Astrocyte (in vitro differentiated cells and primary cell): ENCODE results near the gene BCHE.

ENCODE experiments used
- EZH2 ChIP-seq: IDR thresholded peaks from 2 replicates; pipeline ENCODE4 v1.6.1; 2012; ENCODE audit warnings: mild to moderate bottlenecking, low read length, inconsistent platforms; ENCODE audit not compliant: insufficient read depth
- TF ChIP-seq, protein P1 (sequence below): IDR thresholded peaks from 2 replicates; pipeline ENCODE4 v1.5.1; 2011; ENCODE audit warnings: low read depth, mild to moderate bottlenecking, inconsistent platforms, low read length, moderate library complexity; ENCODE audit not compliant: insufficient read depth

DNA sequence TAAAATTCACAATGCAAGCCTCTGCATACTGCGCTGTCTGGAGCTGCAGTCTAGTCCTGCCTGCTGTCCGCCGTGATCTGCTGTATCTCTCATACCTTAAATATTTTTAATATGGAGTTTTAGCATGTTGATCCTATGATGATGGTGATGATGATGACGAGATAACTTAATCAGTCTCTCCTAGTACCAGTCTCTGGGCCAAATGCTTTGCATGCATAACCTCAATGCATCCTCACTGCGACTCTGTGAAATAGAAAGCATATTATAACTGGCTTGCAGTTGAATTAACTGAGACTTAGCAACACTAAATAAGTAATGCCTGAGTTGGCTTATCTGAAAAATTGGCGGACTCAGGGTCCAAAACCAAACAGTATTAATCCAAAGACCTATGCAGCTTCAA lies 38.4 kb upstream of the BCHE start:
- TF ChIP-seq, protein P1, sequence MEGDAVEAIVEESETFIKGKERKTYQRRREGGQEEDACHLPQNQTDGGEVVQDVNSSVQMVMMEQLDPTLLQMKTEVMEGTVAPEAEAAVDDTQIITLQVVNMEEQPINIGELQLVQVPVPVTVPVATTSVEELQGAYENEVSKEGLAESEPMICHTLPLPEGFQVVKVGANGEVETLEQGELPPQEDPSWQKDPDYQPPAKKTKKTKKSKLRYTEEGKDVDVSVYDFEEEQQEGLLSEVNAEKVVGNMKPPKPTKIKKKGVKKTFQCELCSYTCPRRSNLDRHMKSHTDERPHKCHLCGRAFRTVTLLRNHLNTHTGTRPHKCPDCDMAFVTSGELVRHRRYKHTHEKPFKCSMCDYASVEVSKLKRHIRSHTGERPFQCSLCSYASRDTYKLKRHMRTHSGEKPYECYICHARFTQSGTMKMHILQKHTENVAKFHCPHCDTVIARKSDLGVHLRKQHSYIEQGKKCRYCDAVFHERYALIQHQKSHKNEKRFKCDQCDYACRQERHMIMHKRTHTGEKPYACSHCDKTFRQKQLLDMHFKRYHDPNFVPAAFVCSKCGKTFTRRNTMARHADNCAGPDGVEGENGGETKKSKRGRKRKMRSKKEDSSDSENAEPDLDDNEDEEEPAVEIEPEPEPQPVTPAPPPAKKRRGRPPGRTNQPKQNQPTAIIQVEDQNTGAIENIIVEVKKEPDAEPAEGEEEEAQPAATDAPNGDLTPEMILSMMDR: no peak
- no peak for TF ChIP-seq EZH2
